Motor neuron (in vitro differentiated cells): ENCODE data around the gene ORAI3. TPM values are rescaled to one million over a fixed set of nuclear protein-coding genes. Genes with fewer than 3 reads are reported as not detected.

Source experiments
- ATAC-seq, 8 experiments: fragments of 200-7000 bp; cut with Tn5 transposase; replicated peaks in 6 of 8; 2 replicates each; pipeline ENCODE4 v1.8.0; 2021; ENCODE audit warnings: mild to moderate bottlenecking in 8 of 8, moderate library complexity in 8 of 8
- H3K27ac ChIP-seq, 2 donors: fragments of 250-450 bp; sonication (Bioruptor Pico); 2 replicates each; pipeline ENCODE4 v1.9.0; 2021; ENCODE audit warnings: antibody characterized with exemption in 2 of 2, mild to moderate bottlenecking in 2 of 2, moderate library complexity in 1 of 2
- H3K4me1 ChIP-seq, 2 donors: fragments of 250-450 bp; sonication (Bioruptor Pico); replicated peaks in 1 of 2; 2 replicates each; pipeline ENCODE4 v1.6.1; 2021; ENCODE audit warnings: antibody characterized with exemption in 2 of 2, mild to moderate bottlenecking in 2 of 2, moderate library complexity in 1 of 2
- H3K4me3 ChIP-seq, 5 donors: fragments of 250-450 bp; sonication (Bioruptor Pico); 2 replicates each; pipeline ENCODE4 v1.9.0; 2021; ENCODE audit warnings: antibody characterized with exemption in 5 of 5, mild to moderate bottlenecking in 5 of 5, moderate library complexity in 4 of 5
- WGBS, 10 experiments: fragments of 450-650 bp; shearing (Covaris generic); methylation state at CpG; one replicate each; pipeline ENCODE4 v1.0.0; 2022; 5-methylcytosine and 5-hydroxymethylcytosine counted together
- in situ Hi-C, 9 experiments: fragments of 400-800 bp; cut with MboI; loops; one replicate each; pipeline ENCODE4 v1.15.0; 2021; ENCODE audit warnings: low sequenced_read_pairs in 9 of 9, low pct_unique_long_range_greater_than_20kb in 2 of 9; ENCODE audit not compliant: unreplicated experiment in 9 of 9
- total RNA-seq, 8 experiments: library from RNA; unstranded; fragments of 300-600 nt; gene quantifications; 2 replicates each; pipeline versions ENCODE4 v1.2.3 to v1.2.4, GENCODE V29; 2022

Gene ORAI3
- total RNA-seq: 10 to 100 TPM in 3 of 8 experiments, 1 to 10 TPM in 5; 4.4 to 37.4 (median 6.8) TPM

GRCh38 chr16:30948667-30949649 is at the start of gene ORAI3:
TSS of gene ORAI3 (plus strand) at chr16:30949068. CDS start at chr16:30949290, 222 bp downstream.
- 0% methylated on average over 5 of the region's 70 CpGs; no CpG with 5 or more reads in 9 of the 10 experiments for WGBS, 10 experiments
- Histone ChIP-seq H3K4me1 (peaks cover 12 to 22% of the 10 kb centered on the region in 2 donors), H3K27ac (peak within 1 kb of the TSS; percentile 82 to 91), H3K4me3 (peak within 1 kb of the TSS; percentile 51 to 95 (median 75))
- ATAC-seq: peak; percentile 18 to 52 (median 31)
- in situ Hi-C loops: no loop called here

- Histone ChIP-seq H3K4me3 (no peak overlapping the region), H3K27ac (no peak overlapping the region), H3K4me1 (peaks cover 18 to 20% of the 10 kb centered on the region in 2 donors)
- in situ Hi-C loops: loop anchor here in 2 of 9 experiments (25.0 kb wide), 1 partner anchor 112 kb away; the partner anchor contains the start of gene ZNF629 (in 2 of the 2)
- WGBS, 10 experiments: 86 to 100% methylated on average over 1 to 2 of the region's 2 CpGs; no CpG with 5 or more reads in 8 of the 10 experiments
- ATAC-seq: no peak
Measured at GRCh38 chr16:30899794-30900193, 49.1 kb upstream of the ORAI3 start.

- in situ Hi-C loops: no loop called here
- ATAC-seq: no peak
- Histone ChIP-seq H3K27ac (no peak overlapping the region), H3K4me1 (peaks cover 17 to 18% of the 10 kb centered on the region in 2 donors), H3K4me3 (no peak overlapping the region)
- WGBS, 10 experiments: 75 to 100% (median 88%) methylated on average over 1 to 5 of the region's 5 CpGs; no CpG with 5 or more reads in 1 of the 10 experiments
Measured at GRCh38 chr16:30900588-30900987, 48.3 kb upstream of the ORAI3 start.

GRCh38 chr16:30901201-30902028 is 47.5 kb upstream of the ORAI3 start:
- ATAC-seq: no peak
- peak overlapping the region; percentile 68 to 76 for H3K27ac ChIP-seq
- H3K4me3 ChIP-seq: peak overlapping the region; percentile 27 to 38 (median 31)
- 0 to 83% (median 43%) methylated on average over 1 to 4 of the region's 6 CpGs; no CpG with 5 or more reads in 2 of the 10 experiments for WGBS, 10 experiments
- in situ Hi-C loops: no loop called here
- peaks cover 10% of the 10 kb centered on the region in 2 donors for H3K4me1 ChIP-seq

- peak overlapping the region; percentile 27 to 38 (median 31) for H3K4me3 ChIP-seq
- in situ Hi-C loops: no loop called here
Measured at GRCh38 chr16:30902029-30902972, 46.6 kb upstream of the ORAI3 start.

GRCh38 chr16:30903002-30903401 is 45.9 kb upstream of the ORAI3 start:
- no peak for ATAC-seq
- peaks cover 6% of the 10 kb centered on the region in 2 donors for H3K4me1 ChIP-seq
- in situ Hi-C loops: no loop called here
- no peak overlapping the region for H3K4me3 ChIP-seq
- WGBS, 10 experiments: 46 to 100% (median 100%) methylated on average over 1 to 3 of the region's 4 CpGs
- H3K27ac ChIP-seq: no peak overlapping the region

More at GRCh38 chr16:30902029-30902972, 46.6 kb upstream of the ORAI3 start:
- WGBS, 10 experiments: 12 to 100% (median 96%) methylated on average over 1 to 8 of the region's 99 CpGs; no CpG with 5 or more reads in 4 of the 10 experiments
- Histone ChIP-seq H3K4me1 (peaks cover 6 to 7% of the 10 kb centered on the region in 2 donors), H3K27ac (peak overlapping the region; percentile 68 to 76)
- ATAC-seq: peak; percentile 93 to 99 (median 96)

- peaks cover 6% of the 10 kb centered on the region in 2 donors for H3K4me1 ChIP-seq
- in situ Hi-C loops: no loop called here
- 81 to 100% (median 100%) methylated on average over 1 to 4 of the region's 4 CpGs; no CpG with 5 or more reads in 5 of the 10 experiments for WGBS, 10 experiments
- no peak overlapping the region for H3K27ac ChIP-seq
- ATAC-seq: no peak
- no peak overlapping the region for H3K4me3 ChIP-seq
Measured at GRCh38 chr16:30903596-30903995, 45.3 kb upstream of the ORAI3 start.

- Histone ChIP-seq H3K4me1 (peaks cover 6% of the 10 kb centered on the region in 2 donors), H3K27ac (no peak overlapping the region), H3K4me3 (no peak overlapping the region)
- ATAC-seq: no peak
- in situ Hi-C loops: no loop called here
- 90 to 100% (median 100%) methylated on average over 2 to 11 of the region's 19 CpGs; no CpG with 5 or more reads in 3 of the 10 experiments for WGBS, 10 experiments
Measured at GRCh38 chr16:30904114-30904780, 44.6 kb upstream of the ORAI3 start.

GRCh38 chr16:30907064-30907463 is 41.8 kb upstream of the ORAI3 start:
- 60 to 100% (median 82%) methylated on average over 1 to 2 of the region's 4 CpGs; no CpG with 5 or more reads in 4 of the 10 experiments for WGBS, 10 experiments
- in situ Hi-C loops: no loop called here
- Histone ChIP-seq H3K4me1 (no peaks in the 10 kb centered on the region), H3K4me3 (no peak overlapping the region), H3K27ac (no peak overlapping the region)
- ATAC-seq: no peak

GRCh38 chr16:30910427-30911029 is 38.3 kb upstream of the ORAI3 start:
- Histone ChIP-seq H3K4me1 (no peaks in the 10 kb centered on the region), H3K4me3 (no peak overlapping the region), H3K27ac (no peak overlapping the region)
- in situ Hi-C loops: loop anchor here in 1 of 9 experiments (10.0 kb wide), 1 partner anchor 66 kb away; no protein-coding TSS in a partner anchor
- WGBS, 10 experiments: 30 to 100% methylated on average over 1 to 2 of the region's 18 CpGs; no CpG with 5 or more reads in 8 of the 10 experiments
- ATAC-seq: no peak

GRCh38 chr16:30912794-30913412 is 36.0 kb upstream of the ORAI3 start:
- Histone ChIP-seq H3K4me3 (no peak overlapping the region), H3K27ac (no peak overlapping the region), H3K4me1 (no peaks in the 10 kb centered on the region)
- ATAC-seq: no peak
- WGBS, 10 experiments: 30 to 92% (median 82%) methylated on average over 1 to 4 of the region's 6 CpGs; no CpG with 5 or more reads in 3 of the 10 experiments
- in situ Hi-C loops: loop anchor here in 1 of 9 experiments (10.0 kb wide), 1 partner anchor 68 kb away; no protein-coding TSS in a partner anchor
